ENCODE data around the gene TWF1. TPM values are rescaled to one million over a fixed set of nuclear protein-coding genes. Genes with fewer than 3 reads are reported as not detected.

TWF1 gene
- total RNA-seq, 4 donors from 2014 or later = 115 to 181 (median 144) TPM

- no peaks in the 10 kb centered on the region for H3K9me3 ChIP-seq
- intact Hi-C loops (cut with DNase I) = no loop called here
- H3K4me3 ChIP-seq (replicated peaks in 1 of 3) = peak within 1 kb of the TSS; percentile 65 to 74 (median 69)
- 0 to 3% methylated on average over 7 of the region's 103 CpGs for WGBS, 2 donors
- peak; percentile 85 to 86 for DNase-seq
- TF ChIP-seq POLR2A (IDR thresholded peaks at IDR 0.05) (peak in 1 of 2 donors; percentile 73), CTCF (IDR thresholded peaks at IDR 0.05) (no peak)
- peak within 1 kb of the TSS; percentile 94 to 95 (median 95) for H3K27ac ChIP-seq
- H3K36me3 ChIP-seq = no peaks in the 10 kb centered on the region
- H3K4me1 ChIP-seq = peaks cover 7 to 13% of the 10 kb centered on the region in 2 donors
- H3K27me3 ChIP-seq = no peaks in the 10 kb centered on the region
Measured at GRCh38 chr12:43835656-43836474, 29.7 kb upstream of the TWF1 start, which contains the start of gene TMEM117. Gene TMEM117, plus strand, starts transcription at chr12:43836081.

- TF ChIP-seq POLR2A (IDR thresholded peaks at IDR 0.05) (no peak), CTCF (IDR thresholded peaks at IDR 0.05) (no peak)
- 46% methylated on average over 6 of the region's 6 CpGs for WGBS, 2 donors
- no peaks in the 10 kb centered on the region for H3K27me3 ChIP-seq
Measured at GRCh38 chr12:43835264-43835655, 29.1 kb upstream of the TWF1 start.

GRCh38 chr12:43832463-43833168 is 26.5 kb upstream of the TWF1 start:
- no peak for TF ChIP-seq POLR2A (IDR thresholded peaks at IDR 0.05)
- no peak for TF ChIP-seq CTCF (IDR thresholded peaks at IDR 0.05)
- no peak for DNase-seq
- Histone ChIP-seq H3K36me3 (no peaks in the 10 kb centered on the region), H3K27me3 (no peaks in the 10 kb centered on the region), H3K27ac (no peak overlapping the region), H3K4me1 (peaks cover 7 to 9% of the 10 kb centered on the region in 2 donors), H3K9me3 (no peaks in the 10 kb centered on the region), H3K4me3 (replicated peaks in 1 of 3) (no peak overlapping the region)
- WGBS, 2 donors = 79 to 87% methylated on average over 4 of the region's 4 CpGs
- intact Hi-C loops (cut with DNase I) = no loop called here

More at GRCh38 chr12:43835264-43835655, 29.1 kb upstream of the TWF1 start:
- Histone ChIP-seq H3K9me3 (no peaks in the 10 kb centered on the region), H3K27ac (peak overlapping the region; percentile 94 to 95 (median 95)), H3K4me3 (replicated peaks in 1 of 3) (peak overlapping the region; percentile 65 to 74 (median 69)), H3K4me1 (peaks cover 7 to 13% of the 10 kb centered on the region in 2 donors), H3K36me3 (no peaks in the 10 kb centered on the region)
- intact Hi-C loops (cut with DNase I) = no loop called here
- no peak for DNase-seq

- no peak overlapping the region for H3K4me3 ChIP-seq (replicated peaks in 1 of 3)
- H3K27me3 ChIP-seq = no peaks in the 10 kb centered on the region
- no peaks in the 10 kb centered on the region for H3K36me3 ChIP-seq
- intact Hi-C loops (cut with DNase I) = no loop called here
- 80 to 86% methylated on average over 1 of the region's 1 CpG for WGBS, 2 donors
- no peak overlapping the region for H3K27ac ChIP-seq
- DNase-seq = no peak
- H3K9me3 ChIP-seq = no peaks in the 10 kb centered on the region
- TF ChIP-seq POLR2A (IDR thresholded peaks at IDR 0.05) = no peak
- TF ChIP-seq CTCF (IDR thresholded peaks at IDR 0.05) = no peak
- no peaks in the 10 kb centered on the region for H3K4me1 ChIP-seq
Measured at GRCh38 chr12:43827093-43827492, 21.0 kb upstream of the TWF1 start.

- no peaks in the 10 kb centered on the region for H3K27me3 ChIP-seq
- TF ChIP-seq CTCF (IDR thresholded peaks at IDR 0.05) = no peak
- TF ChIP-seq POLR2A (IDR thresholded peaks at IDR 0.05) = no peak
- no peak overlapping the region for H3K4me3 ChIP-seq (replicated peaks in 1 of 3)
- H3K36me3 ChIP-seq = no peaks in the 10 kb centered on the region
- DNase-seq = no peak
- H3K4me1 ChIP-seq = no peaks in the 10 kb centered on the region
- intact Hi-C loops (cut with DNase I) = no loop called here
- no peaks in the 10 kb centered on the region for H3K9me3 ChIP-seq
- no peak overlapping the region for H3K27ac ChIP-seq
- 88 to 89% methylated on average over 3 of the region's 3 CpGs for WGBS, 2 donors
Measured at GRCh38 chr12:43826681-43827080, 20.6 kb upstream of the TWF1 start.
